Karpas-422 (cell line): ENCODE data around the gene DLEC1. TPM values are rescaled to one million over a fixed set of nuclear protein-coding genes. Genes with fewer than 3 reads are reported as not detected.
A peak's percentile ranks its signal among the peaks of the same experiment; 100 is the strongest.

Source experiments
- DNase-seq: peaks from one replicate; pipeline ENCODE4 v3.0.0-alpha.2; 2015
- H2AFZ ChIP-seq: fragments of 200-600 bp; sonication (generic); 2 replicates; pipeline ENCODE4 v1.6.1; 2014; ENCODE audit warnings: antibody characterized with exemption, low read length, mixed read lengths
- H3K27ac ChIP-seq: fragments of 200-600 bp; sonication (generic); 2 replicates; pipeline ENCODE4 v1.5.1; 2014; ENCODE audit warnings: mild to moderate bottlenecking, low read length, moderate library complexity
- H3K27me3 ChIP-seq: fragments of 200-600 bp; sonication (generic); 2 replicates; pipeline ENCODE4 v1.6.1; 2014; ENCODE audit warnings: low read length, mixed read lengths
- H3K36me3 ChIP-seq: fragments of 200-600 bp; sonication (generic); 2 replicates; pipeline ENCODE4 v1.6.1; 2014; ENCODE audit warnings: low read length, mixed read lengths; ENCODE audit not compliant: insufficient read depth
- H3K4me1 ChIP-seq: fragments of 200-600 bp; sonication (generic); 2 replicates; pipeline ENCODE4 v1.6.1; 2014; ENCODE audit warnings: mild to moderate bottlenecking, low read length, mixed read lengths
- H3K4me2 ChIP-seq: fragments of 200-600 bp; sonication (generic); 2 replicates; pipeline ENCODE4 v1.6.1; 2014; ENCODE audit warnings: low read length, low read depth, mild to moderate bottlenecking; ENCODE audit not compliant: poor library complexity, severe bottlenecking
- H3K4me3 ChIP-seq: fragments of 200-600 bp; sonication (generic); 2 replicates; pipeline ENCODE4 v1.5.1; 2014; ENCODE audit warnings: mild to moderate bottlenecking, antibody characterized with exemption, low read length, mixed read lengths
- H3K79me2 ChIP-seq: fragments of 200-600 bp; sonication (generic); 2 replicates; pipeline ENCODE4 v1.6.1; 2014; ENCODE audit warnings: mild to moderate bottlenecking, low read length, mixed read lengths
- H3K9ac ChIP-seq: fragments of 200-600 bp; sonication (generic); 2 replicates; pipeline ENCODE4 v1.6.0; 2014; ENCODE audit warnings: low read length
- H3K9me2 ChIP-seq: fragments of 200-600 bp; sonication (generic), shearing (Covaris generic); replicated peaks from 2 replicates; pipeline ENCODE4 v1.6.0; 2014; ENCODE audit warnings: mild to moderate bottlenecking, low read length, moderate library complexity; ENCODE audit not compliant: insufficient read depth
- H3K9me3 ChIP-seq: fragments of 300-700, 200-600 bp; sonication (generic); 2 replicates; pipeline ENCODE4 v1.6.1; 2014; ENCODE audit warnings: low read length, mixed read lengths
- H4K20me1 ChIP-seq: fragments of 200-600 bp; sonication (generic); 2 replicates; pipeline ENCODE4 v1.6.1; 2014; ENCODE audit warnings: mild to moderate bottlenecking, antibody characterized with exemption, low read length, low read depth; ENCODE audit not compliant: insufficient read depth
- total RNA-seq: library from RNA; depleted of rRNA; stranded (reverse); fragments of >200 nt; shearing (Covaris generic); gene quantifications from 2 replicates; pipeline ENCODE4 v1.2.3, GENCODE V29; 2014; ENCODE audit warnings: low replicate concordance

DLEC1 gene
- total RNA-seq, 1 experiment from 2014 or later = not detected

GRCh38 chr3:38003817-38004414, 35.1 kb upstream of the DLEC1 start:
- Histone ChIP-seq H3K9ac (no peak overlapping the region), H3K4me3 (no peak overlapping the region), H3K9me2 (no peaks in the 10 kb centered on the region), H3K4me1 (peaks cover 3% of the 10 kb centered on the region), H3K36me3 (peaks cover 6% of the 10 kb centered on the region; the same call in 1 of the 2 replicates), H3K79me2 (no peaks in the 10 kb centered on the region), H3K4me2 (no peak overlapping the region), H3K27ac (no peak overlapping the region), H4K20me1 (no peaks in the 10 kb centered on the region), H3K9me3 (no peaks in the 10 kb centered on the region), H2AFZ (no peak overlapping the region), H3K27me3 (no peaks in the 10 kb centered on the region)
- DNase-seq = no peak

- Histone ChIP-seq H3K9ac (no peak overlapping the region), H3K79me2 (no peaks in the 10 kb centered on the region), H3K9me3 (no peaks in the 10 kb centered on the region), H2AFZ (no peak overlapping the region), H4K20me1 (no peaks in the 10 kb centered on the region), H3K27me3 (no peaks in the 10 kb centered on the region), H3K9me2 (no peaks in the 10 kb centered on the region), H3K4me3 (no peak overlapping the region), H3K4me2 (no peak overlapping the region), H3K36me3 (peaks cover 4% of the 10 kb centered on the region; the same call in 1 of the 2 replicates), H3K27ac (no peak overlapping the region), H3K4me1 (no peaks in the 10 kb centered on the region)
- peak; percentile 79 for DNase-seq
These were observed 34.5 kb upstream of the DLEC1 start for GRCh38 chr3:38004415-38005075.

GRCh38 chr3:38005076-38006020, 33.7 kb upstream of the DLEC1 start:
- Histone ChIP-seq H3K4me2 (no peak overlapping the region), H2AFZ (no peak overlapping the region), H3K9me2 (no peaks in the 10 kb centered on the region), H3K36me3 (no peaks in the 10 kb centered on the region), H3K27me3 (no peaks in the 10 kb centered on the region), H3K4me3 (no peak overlapping the region), H4K20me1 (no peaks in the 10 kb centered on the region), H3K4me1 (no peaks in the 10 kb centered on the region), H3K79me2 (no peaks in the 10 kb centered on the region), H3K27ac (no peak overlapping the region), H3K9me3 (no peaks in the 10 kb centered on the region), H3K9ac (no peak overlapping the region)
- DNase-seq = no peak

- Histone ChIP-seq H3K79me2 (no peaks in the 10 kb centered on the region), H3K9me3 (no peaks in the 10 kb centered on the region), H4K20me1 (no peaks in the 10 kb centered on the region), H3K27me3 (no peaks in the 10 kb centered on the region), H3K9me2 (no peaks in the 10 kb centered on the region), H3K4me2 (no peak overlapping the region), H3K36me3 (no peaks in the 10 kb centered on the region), H3K9ac (no peak overlapping the region), H2AFZ (no peak overlapping the region), H3K27ac (no peak overlapping the region), H3K4me3 (no peak overlapping the region), H3K4me1 (no peaks in the 10 kb centered on the region)
- DNase-seq = no peak
These were observed 33.0 kb upstream of the DLEC1 start for GRCh38 chr3:38006031-38006430.

GRCh38 chr3:38006445-38006995, 32.5 kb upstream of the DLEC1 start:
- H3K36me3 ChIP-seq = no peaks in the 10 kb centered on the region
- no peaks in the 10 kb centered on the region for H3K9me3 ChIP-seq

GRCh38 chr3:38007754-38008090, 31.3 kb upstream of the DLEC1 start:
- H3K27ac ChIP-seq = no peak overlapping the region
- H3K36me3 ChIP-seq = no peaks in the 10 kb centered on the region

More at GRCh38 chr3:38006445-38006995, 32.5 kb upstream of the DLEC1 start:
- no peak overlapping the region for H2AFZ ChIP-seq
- H3K9me2 ChIP-seq = no peaks in the 10 kb centered on the region
- no peak overlapping the region for H3K4me2 ChIP-seq
- H3K79me2 ChIP-seq = no peaks in the 10 kb centered on the region
- no peaks in the 10 kb centered on the region for H3K4me1 ChIP-seq
- no peaks in the 10 kb centered on the region for H3K27me3 ChIP-seq
- no peak for DNase-seq
- no peak overlapping the region for H3K9ac ChIP-seq
- no peak overlapping the region for H3K4me3 ChIP-seq
- H4K20me1 ChIP-seq = no peaks in the 10 kb centered on the region
- no peak overlapping the region for H3K27ac ChIP-seq

GRCh38 chr3:38008191-38008701, 30.8 kb upstream of the DLEC1 start:
- Histone ChIP-seq H3K9me2 (no peaks in the 10 kb centered on the region), H3K9ac (no peak overlapping the region), H3K27ac (no peak overlapping the region), H4K20me1 (no peaks in the 10 kb centered on the region), H3K4me1 (no peaks in the 10 kb centered on the region), H3K4me2 (no peak overlapping the region), H3K27me3 (no peaks in the 10 kb centered on the region), H3K36me3 (no peaks in the 10 kb centered on the region), H3K4me3 (no peak overlapping the region), H3K79me2 (no peaks in the 10 kb centered on the region), H2AFZ (no peak overlapping the region), H3K9me3 (no peaks in the 10 kb centered on the region)
- no peak for DNase-seq

More at GRCh38 chr3:38007754-38008090, 31.3 kb upstream of the DLEC1 start:
- Histone ChIP-seq H3K27me3 (no peaks in the 10 kb centered on the region), H2AFZ (no peak overlapping the region), H3K9me2 (no peaks in the 10 kb centered on the region), H3K4me3 (no peak overlapping the region), H3K9ac (no peak overlapping the region), H3K4me1 (no peaks in the 10 kb centered on the region), H3K79me2 (no peaks in the 10 kb centered on the region), H4K20me1 (no peaks in the 10 kb centered on the region), H3K4me2 (no peak overlapping the region), H3K9me3 (no peaks in the 10 kb centered on the region)
- DNase-seq = no peak
